B cell (primary cell): ENCODE results near the gene PSAP. TPM values are rescaled to one million over a fixed set of nuclear protein-coding genes. Genes with fewer than 3 reads are reported as not detected.
A peak's percentile ranks its signal among the peaks of the same experiment; 100 is the strongest.

Experiments used
- ATAC-seq: fragments of 200-7000 bp; cut with Tn5 transposase; one replicate; pipeline ENCODE4 v1.10.0; 2021; ENCODE audit warnings: low read depth, mild to moderate bottlenecking, moderate number of reproducible peaks, moderate library complexity
- CTCF ChIA-PET: fragments of 350-600 bp; sonication (Branson Sonifier 250); formaldehyde crosslinking; loops from one replicate; lab custom pipeline; 2021; ENCODE audit warnings: antibody characterized with exemption, inconsistent platforms; lab: Charles Lee
- POLR2A ChIA-PET: fragments of 350-600 bp; sonication (Branson Sonifier 250); formaldehyde crosslinking; loops from one replicate; lab custom pipeline; 2021; ENCODE audit warnings: antibody characterized with exemption; lab: Charles Lee
- DNase-seq: peaks from one replicate; pipeline ENCODE4 v3.0.0; 2013
- H2AFZ ChIP-seq: 2 replicates; pipeline ENCODE4 v1.6.1; 2012; ENCODE audit warnings: mild to moderate bottlenecking, low read depth, low read length; ENCODE audit not compliant: insufficient read depth, poor library complexity, severe bottlenecking
- H3K27ac ChIP-seq, 2 donors: 1 replicate in 1 of 2; 2 replicates in 1 of 2; pipeline ENCODE4 v1.5.1; 2012 to 2013; ENCODE audit warnings: low read length in 2 of 2, mild to moderate bottlenecking in 2 of 2, moderate library complexity in 1 of 2
- H3K27me3 ChIP-seq, 4 experiments: fragments of 200-600 bp in 1 of 4; sonication (generic) in 1 of 4; replicated peaks in 1 of 4; 1 replicate in 2 of 4; 2 replicates in 2 of 4; pipeline versions ENCODE4 v1.6.1 to v1.7.0; 2013 to 2016; ENCODE audit warnings: low read length in 3 of 4, mild to moderate bottlenecking in 2 of 4, mixed read lengths in 1 of 4, moderate library complexity in 1 of 4; ENCODE audit not compliant: insufficient read depth in 4 of 4, control insufficient read depth in 3 of 4; ENCODE audit errors: control extremely low read depth in 1 of 4
- H3K36me3 ChIP-seq, 2 experiments: replicated peaks in 1 of 2; 1 replicate in 1 of 2; 2 replicates in 1 of 2; pipeline versions ENCODE4 v1.6.1 to v1.7.1; 2013; ENCODE audit warnings: low read length in 1 of 2; ENCODE audit not compliant: insufficient read depth in 2 of 2, control insufficient read depth in 1 of 2; ENCODE audit errors: control extremely low read depth in 1 of 2, extremely low read depth in 1 of 2
- H3K4me1 ChIP-seq, 2 donors: fragments of 200-600 bp in 1 of 2; sonication (generic) in 1 of 2; 1 replicate in 1 of 2; 2 replicates in 1 of 2; pipeline versions ENCODE4 v1.5.1 to v1.6.1; 2013 to 2017; ENCODE audit warnings: low read length in 2 of 2; ENCODE audit not compliant: control insufficient read depth in 2 of 2, insufficient read depth in 2 of 2
- H3K4me2 ChIP-seq: replicated peaks from 2 replicates; pipeline ENCODE3; 2012; ENCODE audit warnings: mild to moderate bottlenecking, low read depth, low read length; ENCODE audit not compliant: poor library complexity, severe bottlenecking
- H3K4me3 ChIP-seq, 5 experiments: fragments of 200-600 bp in 1 of 5; sonication (generic) in 1 of 5; 1 replicate in 3 of 5; 2 replicates in 2 of 5; pipeline versions ENCODE4 v1.5.1 to v1.7.0; 2011 to 2016; ENCODE audit warnings: low read length in 4 of 5, mild to moderate bottlenecking in 4 of 5, low read depth in 2 of 5, control low read depth in 1 of 5, moderate library complexity in 1 of 5; ENCODE audit not compliant: insufficient read depth in 1 of 5; ENCODE audit errors: control extremely low read depth in 1 of 5, extremely low read depth in 1 of 5
- H3K79me2 ChIP-seq: fragments of 200-600 bp; sonication (generic); one replicate; pipeline ENCODE4 v1.6.0; 2016; ENCODE audit warnings: low read length; ENCODE audit not compliant: control insufficient read depth, insufficient read depth
- H3K9ac ChIP-seq: fragments of 200-600 bp; sonication (generic); 2 replicates; pipeline ENCODE4 v1.6.1; 2017; ENCODE audit warnings: mild to moderate bottlenecking, low read length, moderate library complexity
- H3K9me3 ChIP-seq, 3 donors: one replicate each; pipeline versions ENCODE4 v1.6.1 to v1.7.1; 2013; ENCODE audit warnings: low read length in 2 of 3; ENCODE audit not compliant: control insufficient read depth in 2 of 3, insufficient read depth in 1 of 3; ENCODE audit errors: control extremely low read depth in 1 of 3
- H4K20me1 ChIP-seq: 2 replicates; pipeline ENCODE4 v1.6.0; 2012; ENCODE audit warnings: mild to moderate bottlenecking, low read length; ENCODE audit not compliant: insufficient read depth, control insufficient read depth, poor library complexity, severe bottlenecking
- H3K27ac Mint-ChIP-seq: one replicate; pipeline ENCODE4 v1.8.0; 2021; ENCODE audit warnings: mixed read lengths
- H3K27me3 Mint-ChIP-seq: one replicate; pipeline ENCODE4 v1.8.0; 2021; ENCODE audit warnings: mixed read lengths
- H3K4me1 Mint-ChIP-seq: one replicate; pipeline ENCODE4 v1.8.0; 2021; ENCODE audit warnings: mixed read lengths
- H3K4me3 Mint-ChIP-seq: one replicate; pipeline ENCODE4 v1.8.0; 2021; ENCODE audit warnings: mixed read lengths
- H3K9me3 Mint-ChIP-seq: one replicate; pipeline ENCODE4 v1.8.0; 2022; ENCODE audit warnings: mixed read lengths; ENCODE audit not compliant: insufficient read depth
- CTCF ChIP-seq: fragments of 200-600 bp; IDR thresholded peaks from one replicate; pipeline ENCODE4 v1.8.0; 2022; ENCODE audit warnings: antibody characterized with exemption, mild to moderate bottlenecking
- EZH2 ChIP-seq: IDR thresholded peaks from 2 replicates; pipeline ENCODE4 v1.6.1; 2012; ENCODE audit warnings: borderline replicate concordance, low read depth, mild to moderate bottlenecking, moderate library complexity, low read length; ENCODE audit not compliant: insufficient read depth, poor library complexity, severe bottlenecking
- WGBS: methylation state at CpG from one replicate; pipeline ENCODE4 v1.1.5; 2013; ENCODE audit warnings: missing lambda C conversion rate; ENCODE audit not compliant: insufficient coverage; 5-methylcytosine and 5-hydroxymethylcytosine counted together
- intact Hi-C: fragments of 100-400 bp; cut with micrococcal nuclease; formaldehyde crosslinking; loops from one replicate; pipeline ENCODE4 v1.10.0; 2022
- polyA plus RNA-seq: library from polyadenylated mRNA; depleted of rRNA; stranded (reverse); fragments of >200 nt; gene quantifications from 2 replicates; pipeline ENCODE4 v1.2.3, GENCODE V29; 2012
- total RNA-seq, 2 donors: library from RNA; stranded (reverse); fragments of 120-200 nt in 1 of 2; gene quantifications; 1 replicate in 1 of 2; 2 replicates in 1 of 2; pipeline versions ENCODE4 v1.2.3 to v1.2.4, GENCODE V29; 2013 to 2022

The PSAP gene
- total and polyA plus RNA-seq, 2 donors (not counting 1 experiment from before 2014, with no cell fraction given) = 206 to 509 TPM

DNA sequence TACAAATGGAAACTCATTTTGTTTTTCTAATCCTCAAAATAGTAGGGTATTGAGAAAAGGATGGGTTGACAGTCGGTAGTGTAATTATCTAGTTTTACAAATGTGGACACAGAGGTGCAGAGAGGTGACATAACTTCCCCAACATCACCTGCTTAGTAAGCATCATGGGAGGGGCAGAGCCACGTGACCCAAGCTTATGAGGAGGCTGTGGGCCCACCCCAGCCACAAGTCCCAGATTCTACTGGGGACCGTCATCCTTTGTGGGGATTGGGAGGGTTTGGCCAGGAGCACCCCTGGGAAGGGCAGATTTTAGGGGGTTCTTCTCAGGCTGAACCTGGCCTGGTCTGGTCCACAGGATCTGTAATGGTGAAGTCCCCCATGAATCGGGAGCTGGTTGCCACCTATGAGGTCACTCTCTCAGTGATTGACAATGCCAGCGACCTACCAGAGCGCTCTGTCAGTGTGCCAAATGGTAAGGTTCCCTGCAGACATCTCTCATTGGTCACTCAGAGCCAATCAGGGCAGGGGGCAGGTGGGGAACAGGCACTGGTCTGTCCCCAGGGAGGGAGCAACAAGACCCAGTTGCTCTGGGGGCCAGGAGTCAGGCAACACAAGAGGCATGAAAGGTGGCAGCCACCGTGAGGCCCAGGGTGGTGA lies 54.2 kb downstream of the PSAP start:
- CTCF ChIA-PET = interaction anchor here (0.6 to 1.4 kb wide), 3 partner anchors 10 to 481 kb away, joined by 3 to 5 read pairs (median 4); no protein-coding TSS in a partner anchor
- DNase-seq = no peak
- peaks cover 0 to 5% (median 2%) of the 10 kb centered on the region in 4 experiments for H3K27me3 ChIP-seq
- H3K27me3 Mint-ChIP-seq = peaks cover 6% of the 10 kb centered on the region
- no peak for ATAC-seq
- H3K27ac ChIP-seq = no peak overlapping the region
- no peaks in the 10 kb centered on the region for H4K20me1 ChIP-seq
- no peak overlapping the region for H3K4me3 ChIP-seq
- no peaks in the 10 kb centered on the region for H3K36me3 ChIP-seq
- H3K79me2 ChIP-seq = no peaks in the 10 kb centered on the region
- no peak overlapping the region for H3K27ac Mint-ChIP-seq
- POLR2A ChIA-PET = no interaction called here
- no peak for TF ChIP-seq EZH2
- no peak for TF ChIP-seq CTCF
- WGBS = 91% methylated on average over 6 of the region's 7 CpGs
- no peak overlapping the region for H3K4me2 ChIP-seq
- H3K9me3 Mint-ChIP-seq = no peaks in the 10 kb centered on the region
- no peak overlapping the region for H2AFZ ChIP-seq
- H3K4me1 ChIP-seq = peaks cover 19 to 27% of the 10 kb centered on the region in 2 donors
- H3K4me3 Mint-ChIP-seq = no peak overlapping the region
- H3K9me3 ChIP-seq = peaks cover 0 to 8% (median 0%) of the 10 kb centered on the region in 3 donors
- H3K4me1 Mint-ChIP-seq = peaks cover 19% of the 10 kb centered on the region
- no peak overlapping the region for H3K9ac ChIP-seq
- intact Hi-C loops = no loop called here

- no peaks in the 10 kb centered on the region for H3K36me3 ChIP-seq
- peaks cover 0 to 5% (median 2%) of the 10 kb centered on the region in 4 experiments for H3K27me3 ChIP-seq
- peaks cover 0 to 8% (median 0%) of the 10 kb centered on the region in 3 donors for H3K9me3 ChIP-seq
- no peak for DNase-seq
- H3K4me3 Mint-ChIP-seq = no peak overlapping the region
- H3K79me2 ChIP-seq = no peaks in the 10 kb centered on the region
- no peak overlapping the region for H3K27ac ChIP-seq
- H3K27me3 Mint-ChIP-seq = peaks cover 6% of the 10 kb centered on the region
- 13% methylated on average over 1 of the region's 2 CpGs for WGBS
- ChIA-PET CTCF (interaction anchor here (0.6 kb wide), 1 partner anchor 103 kb away, joined by 4 read pairs; no protein-coding TSS in a partner anchor), POLR2A (no interaction called here)
- H3K9me3 Mint-ChIP-seq = no peaks in the 10 kb centered on the region
- no peak overlapping the region for H3K4me2 ChIP-seq
- H3K4me1 Mint-ChIP-seq = peaks cover 24% of the 10 kb centered on the region
- no peak overlapping the region for H2AFZ ChIP-seq
- intact Hi-C loops = no loop called here
- no peak overlapping the region for H3K4me3 ChIP-seq
- H3K4me1 ChIP-seq = peaks cover 21 to 26% of the 10 kb centered on the region in 2 donors
- no peak overlapping the region for H3K9ac ChIP-seq
- peak overlapping the region; percentile 47 for H3K27ac Mint-ChIP-seq
- no peaks in the 10 kb centered on the region for H4K20me1 ChIP-seq
- no peak for TF ChIP-seq EZH2
- TF ChIP-seq CTCF = no peak
- no peak for ATAC-seq
Measured at GRCh38 chr10:71795248-71795647, 55.8 kb downstream of the PSAP start.
